ENCODE measurements around the gene MCFD2.
"Not testable (repeated sequence)": the region's sequence is repeated elsewhere in the genome, so short reads cannot be mapped to it uniquely, and the experiment has no call there.

The MCFD2 gene

DNA sequence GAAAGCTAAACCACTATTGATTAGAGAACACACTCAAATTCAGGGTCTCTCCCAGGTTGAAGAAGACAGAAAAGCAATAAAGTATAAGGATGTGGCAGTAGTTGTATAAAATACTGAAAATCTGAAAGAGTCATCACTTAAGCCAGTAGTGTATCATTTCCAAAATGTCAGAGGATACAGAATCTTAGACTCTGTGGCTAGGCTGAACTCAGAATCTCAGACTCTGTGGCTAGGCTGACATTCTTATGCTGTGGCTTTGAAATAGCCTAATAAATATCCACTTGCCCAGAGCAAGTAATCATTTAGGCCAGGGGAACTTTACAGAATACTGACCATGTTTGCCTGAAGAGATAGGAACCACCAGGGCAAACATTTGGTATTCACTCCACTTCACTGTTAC is 13.1 kb downstream of the MCFD2 start:
- no peak for DNase-seq (ENCODE audit: low read depth)

DNA sequence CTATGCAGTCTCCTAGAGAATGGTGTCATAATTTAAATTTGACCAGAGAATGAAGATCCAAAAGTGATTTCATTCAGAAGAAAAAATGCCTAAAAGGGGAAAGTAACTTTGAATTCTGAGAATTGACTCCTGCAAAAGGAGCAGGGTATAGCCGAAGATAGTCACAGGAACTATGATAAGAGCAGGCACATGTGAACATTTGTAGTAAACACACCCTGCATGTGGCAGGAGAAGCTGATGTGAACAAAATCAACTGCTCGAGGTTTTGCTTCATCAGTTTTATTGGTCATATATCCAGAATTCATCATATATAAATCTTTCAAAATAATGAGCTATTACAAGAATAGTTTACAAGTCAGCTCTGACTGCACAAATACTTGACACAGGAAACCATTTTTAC is 14.0 kb downstream of the MCFD2 start:
- DNase-seq (ENCODE audit: low read depth): no peak

DNA sequence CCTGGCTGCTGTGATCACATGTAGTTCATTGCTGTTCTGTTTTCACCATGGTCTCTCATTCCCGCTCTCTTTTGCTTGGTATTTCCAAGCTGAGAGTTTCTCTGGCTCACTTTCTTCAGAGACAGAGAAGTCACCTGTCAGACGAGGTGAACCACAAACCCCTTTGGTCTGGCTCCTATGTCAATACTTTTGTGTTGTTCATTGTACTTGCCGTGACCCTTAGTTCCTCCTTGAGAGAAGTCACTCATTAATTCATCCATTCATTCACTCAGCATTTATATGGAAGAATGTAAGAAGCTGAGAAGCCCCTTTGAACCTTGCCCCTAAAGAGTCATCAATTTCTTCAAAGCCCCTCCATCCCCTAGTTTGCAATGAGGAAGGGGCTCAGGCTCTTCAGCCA is 15.2 kb downstream of the MCFD2 start:
- no peak for DNase-seq (ENCODE audit: low read depth)

DNA sequence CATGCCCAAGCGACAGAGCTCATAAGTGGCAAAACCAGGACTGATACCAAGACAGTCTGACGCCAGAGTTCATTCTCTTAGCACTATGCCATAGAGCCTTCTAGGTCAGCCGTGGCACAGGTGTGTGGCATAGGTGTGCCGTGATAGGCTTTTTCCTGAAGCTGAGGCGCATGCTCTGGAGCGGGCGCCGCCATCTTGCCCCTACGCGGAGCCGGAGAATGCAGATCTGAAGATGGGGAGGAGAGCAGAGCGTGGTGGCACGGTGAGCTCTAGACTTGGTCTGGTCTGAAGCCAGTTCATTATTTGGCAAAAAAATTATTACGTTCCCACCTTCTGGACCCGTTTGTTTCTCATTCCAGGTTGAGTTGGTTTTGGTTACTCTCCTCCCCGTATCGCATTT is 16.6 kb downstream of the MCFD2 start:
- no peak for DNase-seq (ENCODE audit: low read depth)

DNA sequence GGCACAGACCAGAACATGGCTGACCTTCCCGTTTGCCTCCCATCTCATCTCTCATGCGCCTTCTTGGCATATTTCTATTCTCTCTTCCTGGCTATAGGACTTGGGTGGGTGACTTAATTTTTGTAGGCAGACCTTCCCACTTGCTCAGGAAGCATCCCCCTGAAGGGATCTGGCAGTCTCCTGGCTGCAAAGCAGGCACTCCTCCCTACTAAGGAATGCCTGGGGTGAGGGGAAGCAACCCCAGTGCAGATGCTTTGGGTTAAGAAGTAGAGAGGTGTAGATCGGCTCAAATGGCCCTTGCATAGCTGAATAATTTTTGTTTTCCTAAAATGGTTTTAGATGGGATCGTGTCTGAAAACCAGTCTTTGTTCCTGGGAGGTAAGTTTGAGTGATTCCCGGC is 17.6 kb downstream of the MCFD2 start:
- no peak for DNase-seq (ENCODE audit: low read depth)

DNA sequence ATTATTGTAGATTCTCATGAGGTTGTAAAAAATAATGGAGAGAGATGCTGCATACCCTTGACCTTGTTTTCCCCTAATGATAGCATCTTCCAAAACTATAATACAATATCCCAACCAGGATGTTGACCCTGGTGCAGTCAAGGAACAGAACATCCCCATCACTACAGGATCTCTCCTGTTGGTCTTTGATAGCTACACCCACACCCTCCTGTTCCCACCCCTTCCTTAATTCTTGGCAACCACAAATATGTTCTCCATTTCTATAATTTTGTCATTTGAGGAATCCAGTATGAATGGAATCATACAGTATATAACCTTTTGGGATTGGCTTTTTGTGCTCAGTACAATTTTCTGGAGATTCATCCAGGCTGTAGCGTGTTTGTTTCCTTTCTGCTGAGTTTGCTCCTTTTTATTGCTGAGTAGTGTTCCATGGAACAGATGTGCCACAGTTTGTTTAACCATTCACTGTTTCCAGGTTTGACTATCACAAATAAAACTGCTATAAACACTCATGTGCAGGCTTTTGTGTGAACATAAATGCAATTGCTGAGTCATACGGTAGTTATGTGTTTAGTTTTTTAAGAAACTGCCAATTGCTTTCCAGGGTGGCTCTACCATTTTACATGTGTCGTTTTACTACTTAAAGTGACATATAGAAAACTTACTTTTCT is 22.2 kb downstream of the MCFD2 start:
- peak; percentile 64 for DNase-seq (ENCODE audit: low read depth)

DNA sequence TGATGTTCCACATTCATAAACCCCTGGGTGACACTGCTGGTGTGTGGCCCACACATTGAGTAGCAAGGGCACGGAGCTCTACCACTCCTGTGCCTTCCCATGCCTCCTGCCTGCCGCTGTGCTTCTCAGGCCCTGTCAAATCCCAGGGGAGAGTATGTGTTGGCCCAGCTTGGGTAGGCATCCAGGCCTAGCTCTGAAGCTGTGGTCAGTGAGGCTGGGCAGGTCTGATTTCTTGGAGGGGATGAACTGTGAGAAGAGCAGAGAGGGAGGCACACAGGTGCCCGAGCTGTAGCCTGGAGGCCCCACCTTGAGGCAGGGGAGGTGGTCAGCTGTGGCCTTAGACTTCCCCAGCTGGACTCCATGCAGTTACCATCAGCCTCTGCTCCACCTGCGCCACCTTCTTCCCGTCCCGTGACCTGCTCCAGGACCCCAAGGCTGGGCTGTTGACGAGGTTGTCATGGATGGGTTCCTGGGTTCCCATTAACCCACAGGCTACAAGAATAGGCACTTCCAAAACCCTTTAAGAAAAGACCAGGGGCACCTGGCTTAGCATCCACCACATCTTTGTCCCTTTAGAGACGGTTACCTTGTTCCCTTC is 23.6 kb downstream of the MCFD2 start:
- no peak for DNase-seq (ENCODE audit: low read depth)

DNA sequence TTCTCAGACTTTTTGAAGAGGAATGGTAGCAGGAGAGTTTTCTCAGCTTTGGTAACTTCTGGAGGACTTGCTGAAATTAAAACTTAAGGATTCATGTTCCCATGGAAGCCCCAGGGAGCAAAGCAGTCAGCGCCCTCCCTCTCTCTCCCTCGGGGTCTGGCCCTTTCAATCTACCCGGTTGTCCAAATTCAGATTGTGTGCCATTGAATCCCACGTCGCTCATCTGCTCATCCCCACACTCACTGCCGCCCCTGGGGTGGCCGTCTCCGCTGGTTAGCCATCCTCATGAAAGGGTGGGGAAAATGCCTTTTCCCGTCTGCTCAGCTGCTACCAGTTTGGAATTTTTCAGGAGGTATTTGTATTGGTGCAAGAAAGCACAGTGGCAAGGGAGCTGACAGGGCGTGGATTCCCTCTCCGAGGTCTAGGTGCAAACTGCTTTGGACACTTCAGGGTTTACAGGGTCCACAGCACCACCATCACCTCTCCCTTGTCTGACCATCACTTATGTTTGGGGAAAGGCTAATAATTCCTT is 27.1 kb downstream of the MCFD2 start:
- no peak for DNase-seq (ENCODE audit: low read depth)

DNA sequence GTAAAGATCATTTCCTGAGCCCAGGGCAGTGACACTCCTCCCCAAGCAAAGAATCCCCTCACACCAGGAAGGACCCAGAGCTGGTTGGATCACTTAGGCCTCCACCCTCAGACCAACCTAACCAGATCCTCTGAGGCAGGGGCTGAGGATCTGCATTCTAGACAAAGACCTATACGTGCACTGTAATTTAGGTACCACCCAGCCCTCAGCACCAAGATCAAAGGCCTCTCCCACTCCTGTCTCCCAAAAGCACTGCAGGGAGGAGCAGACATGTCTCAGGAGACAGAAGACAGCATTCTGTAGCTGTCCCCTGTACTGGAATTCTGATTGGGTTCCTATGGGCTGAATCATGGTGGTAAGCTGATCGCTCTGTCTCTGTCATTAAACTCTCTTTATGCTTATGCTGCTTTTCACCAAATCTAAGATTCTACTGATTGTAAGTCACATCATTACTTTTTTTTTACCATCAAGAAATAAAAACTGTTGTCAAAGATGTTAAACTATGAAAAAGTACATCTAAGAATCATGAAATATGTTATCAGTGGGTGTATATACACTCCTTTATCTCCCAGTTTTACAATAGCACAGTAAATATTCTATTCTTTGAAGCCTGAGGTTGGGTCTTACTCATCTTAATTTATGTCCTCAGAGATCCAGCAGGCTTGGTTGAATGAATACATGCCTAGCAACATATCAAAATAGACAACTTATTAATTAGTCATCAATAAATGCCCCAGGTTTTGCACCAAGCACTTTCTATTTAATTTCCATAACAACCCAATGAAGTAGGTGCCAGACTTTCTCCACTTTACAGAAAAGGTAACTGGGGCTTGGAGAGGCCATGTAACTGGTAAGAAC is 28.3 kb downstream of the MCFD2 start:
- peak; percentile 50 for DNase-seq (ENCODE audit: low read depth)

DNA sequence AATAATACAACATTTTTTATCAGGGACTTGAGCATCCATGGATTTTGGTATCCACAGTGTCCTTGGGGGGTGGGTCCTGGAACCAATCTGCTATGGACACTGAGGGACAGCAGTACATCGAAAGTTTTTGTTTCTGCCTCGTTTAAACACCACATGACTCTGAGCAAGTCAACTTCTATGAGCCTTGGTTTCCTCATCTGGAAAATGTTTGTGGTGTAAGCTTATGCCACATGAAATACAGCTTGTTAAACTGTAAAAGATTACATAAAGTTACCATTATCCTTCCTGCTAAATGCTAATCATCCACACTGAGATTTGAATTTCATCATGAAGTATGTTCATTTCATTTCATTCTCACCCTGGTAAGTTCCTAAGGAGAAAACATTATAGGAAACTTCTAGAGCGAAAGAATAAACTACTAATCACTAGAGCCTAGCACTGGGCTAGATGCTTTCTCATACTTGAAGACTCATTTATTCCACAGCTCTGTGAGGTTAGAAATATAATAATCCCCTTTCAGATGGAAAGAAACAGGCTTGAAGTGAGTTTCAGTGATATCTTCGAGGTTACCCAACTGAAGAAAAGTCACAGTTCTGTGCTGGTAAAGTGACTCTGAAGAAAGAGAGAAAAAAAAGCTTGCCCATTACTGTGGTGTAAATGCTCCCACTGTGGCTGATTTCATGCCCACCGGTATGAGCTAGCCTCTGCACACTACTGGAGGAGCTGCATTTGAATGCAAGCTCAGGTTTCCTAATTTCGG is 29.2 kb downstream of the MCFD2 start:
- DNase-seq (ENCODE audit: low read depth): no peak

DNA sequence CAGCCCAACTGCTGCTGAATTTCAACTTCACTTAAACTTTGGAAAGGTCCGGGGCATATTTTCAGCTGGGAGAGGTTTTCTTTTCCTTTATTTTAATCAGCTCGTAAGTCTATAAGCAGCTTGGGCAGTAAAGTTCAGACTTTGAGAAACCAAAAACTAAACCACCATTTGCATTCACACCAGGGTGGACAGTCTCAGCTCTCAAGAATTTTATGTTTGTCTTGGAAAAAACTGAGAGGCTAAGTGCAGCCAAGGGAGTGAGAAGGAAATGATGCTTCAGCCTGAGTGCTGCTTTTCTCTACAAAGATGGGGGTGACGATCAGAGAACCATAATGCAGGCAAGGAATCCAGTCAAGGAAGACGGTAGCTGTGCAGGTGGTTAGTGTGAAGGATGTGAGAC is 30.2 kb downstream of the MCFD2 start:
- DNase-seq (ENCODE audit: low read depth): peak; percentile 42

DNA sequence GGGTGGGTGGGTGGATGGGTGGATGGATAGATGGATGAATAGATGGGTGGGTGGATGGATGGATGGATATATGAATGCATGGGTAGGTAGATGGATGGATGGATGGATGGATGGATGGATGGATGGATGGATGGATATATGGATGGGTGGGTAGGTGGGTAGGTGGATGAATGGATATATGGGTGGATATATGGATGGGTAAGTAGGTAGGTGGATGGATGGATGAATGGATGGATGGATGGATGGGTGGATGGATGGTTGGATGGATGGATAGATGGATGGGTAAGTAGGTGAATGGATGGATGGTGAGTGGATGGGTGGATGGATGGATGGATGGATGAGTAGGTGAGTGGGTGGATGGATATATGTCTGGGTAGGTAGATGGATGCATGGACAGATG is 36.1 kb downstream of the MCFD2 start:
- DNase-seq (ENCODE audit: low read depth): no peak

DNA sequence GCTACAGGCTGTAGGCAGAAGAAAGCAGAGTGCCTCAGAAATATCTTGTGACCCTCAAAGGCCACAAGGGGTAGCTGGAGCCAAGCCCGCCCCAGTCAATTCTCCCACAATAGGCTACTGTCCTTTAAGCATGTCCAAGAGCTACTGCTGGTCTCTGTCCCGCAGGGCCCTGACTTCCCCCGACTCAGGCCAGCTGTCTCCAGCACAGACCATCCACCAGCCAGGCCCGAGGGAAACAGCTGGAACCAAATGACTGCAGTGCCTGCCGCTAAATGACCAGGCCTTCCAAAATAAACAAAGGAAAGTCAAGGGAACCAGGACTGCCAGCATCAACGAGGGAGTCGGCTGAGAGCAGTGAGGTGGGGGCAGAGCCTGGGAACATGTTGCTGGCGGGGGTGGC is 36.7 kb downstream of the MCFD2 start:
- no peak for DNase-seq (ENCODE audit: low read depth)

DNA sequence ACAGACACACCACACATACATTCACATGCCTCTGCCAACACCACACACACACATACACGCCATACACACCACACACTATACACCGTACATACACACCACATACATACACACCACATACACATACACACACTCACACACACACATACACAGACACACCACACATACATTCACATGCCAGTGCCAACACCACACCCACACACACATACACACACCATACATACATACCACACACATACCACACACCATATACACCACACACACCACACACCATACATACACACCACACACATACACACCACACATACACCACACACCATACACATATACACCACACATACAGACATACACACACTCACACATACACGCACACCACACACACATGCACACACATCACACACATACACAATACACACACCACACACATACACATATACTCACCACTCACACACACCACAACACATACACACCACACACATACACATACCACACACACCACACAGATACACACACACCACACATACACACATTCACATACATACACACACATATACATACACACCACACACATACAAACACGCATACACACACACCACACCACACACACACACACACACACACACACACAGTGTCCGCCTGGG is 37.2 kb downstream of the MCFD2 start:
- DNase-seq (ENCODE audit: low read depth): no peak

DNA sequence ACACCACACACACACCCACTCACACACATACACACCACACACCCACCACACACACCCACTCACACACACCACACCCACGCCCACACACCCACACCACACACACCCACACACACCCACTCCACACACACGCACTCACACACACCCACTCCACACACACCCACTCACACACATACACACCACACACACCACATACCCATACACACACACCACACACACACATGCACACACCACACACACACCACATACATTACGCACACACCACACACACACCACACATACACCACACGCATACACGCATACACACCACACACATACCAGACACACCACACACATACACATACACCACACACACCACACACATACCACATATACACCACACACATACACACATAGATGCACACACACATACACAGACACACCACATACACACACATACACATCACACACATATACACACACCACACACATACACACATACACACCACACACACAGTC is 37.9 kb downstream of the MCFD2 start:
- DNase-seq (ENCODE audit: low read depth): no peak

DNA sequence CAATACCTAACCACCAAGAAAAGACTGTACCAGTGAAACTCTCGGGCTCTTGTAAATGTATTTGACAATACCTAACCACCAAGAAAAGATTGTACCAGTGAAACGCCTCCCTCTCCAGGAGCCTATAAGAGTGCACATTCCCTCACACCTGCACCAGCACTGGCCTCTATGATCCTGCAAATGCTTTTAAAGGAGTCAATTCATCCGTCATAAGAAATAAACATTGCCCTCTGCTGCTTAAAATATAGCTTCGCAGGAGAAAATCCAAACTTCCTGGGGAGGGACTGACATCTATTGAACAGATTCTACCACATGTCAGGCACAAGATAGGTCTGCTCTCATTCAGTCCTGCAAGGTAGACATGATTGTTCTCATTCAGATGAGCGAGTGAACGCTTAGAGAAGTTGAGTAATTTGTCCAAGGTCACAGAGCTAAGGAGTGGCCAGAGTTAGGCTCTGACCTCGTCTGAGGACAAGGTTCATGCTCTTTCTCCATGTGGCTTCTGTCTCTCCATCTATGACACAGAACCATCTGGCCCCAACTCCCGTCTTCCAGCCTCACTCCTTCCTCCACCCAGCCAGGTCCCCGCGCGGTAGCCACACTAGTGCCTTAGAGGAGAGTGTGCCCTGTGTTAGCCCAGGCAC is 38.7 kb downstream of the MCFD2 start:
- DNase-seq (ENCODE audit: low read depth): peak; percentile 78

DNA sequence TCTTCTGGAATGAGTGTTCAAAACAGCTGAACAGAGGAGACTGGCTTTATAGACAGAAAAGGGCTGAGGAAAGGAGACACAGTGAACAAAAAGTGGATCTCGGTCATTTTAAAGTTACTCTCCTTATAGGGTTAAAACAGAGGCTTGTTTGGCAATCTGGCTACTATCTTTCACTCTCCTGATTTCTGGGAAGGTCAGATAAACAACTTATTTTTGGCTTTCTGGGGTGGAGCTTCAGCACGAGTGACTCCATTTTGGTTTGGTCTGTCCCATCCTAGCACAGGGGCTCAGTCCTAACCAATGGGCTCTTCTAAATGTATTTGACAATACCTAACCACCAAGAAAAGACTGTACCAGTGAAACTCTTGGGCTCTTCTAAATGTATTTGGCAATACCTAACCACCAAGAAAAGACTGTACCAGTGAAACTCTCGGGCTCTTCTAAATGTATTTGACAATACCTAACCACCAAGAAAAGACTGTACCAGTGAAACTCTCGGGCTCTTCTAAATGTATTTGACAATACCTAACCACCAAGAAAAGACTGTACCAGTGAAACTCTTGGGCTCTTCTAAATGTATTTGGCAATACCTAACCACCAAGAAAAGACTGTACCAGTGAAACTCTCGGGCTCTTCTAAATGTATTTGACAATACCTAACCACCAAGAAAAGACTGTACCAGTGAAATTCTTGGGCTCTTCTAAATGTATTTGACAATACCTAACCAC is 39.5 kb downstream of the MCFD2 start:
- DNase-seq (ENCODE audit: low read depth): not testable (repeated sequence)

DNA sequence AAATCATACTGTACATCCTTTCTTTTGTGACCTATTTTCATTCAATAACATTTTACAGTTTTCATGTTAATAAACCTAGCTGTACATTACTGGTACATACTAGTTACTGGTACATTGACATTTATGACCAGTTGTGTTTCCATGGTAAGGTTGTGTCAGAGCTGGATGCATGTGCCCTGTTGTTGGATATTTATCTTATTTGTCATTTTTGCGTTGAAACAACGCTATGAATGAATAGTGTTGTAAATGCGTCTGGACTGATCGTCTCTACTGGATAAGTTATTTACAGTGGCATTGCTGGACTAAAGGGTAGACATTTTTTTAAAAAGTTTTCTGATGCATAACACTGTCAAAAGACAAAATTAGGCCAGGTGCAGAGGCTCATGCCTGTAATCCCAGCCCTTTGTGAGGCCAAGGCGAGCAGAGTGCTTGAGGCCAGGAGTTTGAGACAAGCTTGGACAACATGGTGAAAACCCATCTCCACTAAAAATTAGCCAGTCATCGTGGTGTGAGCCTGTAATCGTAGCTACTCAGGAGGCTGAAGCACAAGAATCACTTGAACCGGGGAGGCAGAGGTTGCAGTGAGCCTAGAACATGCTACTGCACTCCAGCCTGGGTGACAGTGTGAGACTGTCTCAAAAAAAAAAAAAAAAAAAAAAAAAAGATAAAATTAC is 40.2 kb downstream of the MCFD2 start:
- DNase-seq (ENCODE audit: low read depth): no peak

DNA sequence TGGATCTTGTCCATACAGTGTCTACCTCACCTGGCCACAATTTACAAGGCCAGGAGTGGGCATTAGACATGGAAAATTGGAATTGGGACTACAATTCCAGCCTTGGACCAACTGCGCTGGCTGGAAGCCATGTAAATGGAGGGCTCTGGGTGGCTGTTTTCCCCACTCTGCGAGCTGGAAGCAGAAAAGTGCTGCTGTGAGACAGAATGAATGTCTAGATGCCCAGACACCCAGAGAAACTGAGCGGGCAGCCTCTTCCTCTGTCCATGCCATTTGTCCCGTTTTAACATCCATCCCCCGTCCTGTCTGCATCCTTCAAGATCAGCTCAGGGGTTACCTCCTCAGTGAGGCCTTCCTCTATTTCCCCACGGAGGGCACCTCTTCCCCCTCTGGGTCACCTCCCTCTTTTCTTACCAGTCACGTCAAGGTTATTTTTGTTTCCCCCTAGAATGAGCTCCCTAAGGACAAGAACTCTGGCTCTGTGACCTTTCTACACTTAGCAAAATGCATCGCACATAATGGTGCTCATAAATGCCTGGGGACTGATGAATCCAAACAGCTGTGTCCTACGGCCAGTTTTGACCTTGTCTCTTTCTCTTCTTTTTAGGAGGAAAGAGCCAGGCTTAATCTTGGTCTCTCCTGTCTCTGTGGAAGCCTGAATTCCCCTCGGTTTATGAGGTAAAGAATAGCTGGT is 41.2 kb downstream of the MCFD2 start:
- DNase-seq (ENCODE audit: low read depth): peak; percentile 25

Measured in iris pigment epithelial cell (primary cell).